GM12878 (cell line): ENCODE results near the gene GUK1. TPM values are rescaled to one million over a fixed set of nuclear protein-coding genes. Genes with fewer than 3 reads are reported as not detected.

Source experiments
- ATAC-seq: fragments of 200-7000 bp; cut with Tn5 transposase; 3 replicates; pipeline ENCODE4 v1.9.1; 2020; ENCODE audit warnings: mild to moderate bottlenecking, moderate library complexity
- BruUV-seq: library from RNA; stranded (reverse); fragments of 400-500 nt; replicated peaks from 2 replicates; lab custom pipeline; 2021; lab: Mats Ljungman, UMichigan
- CTCF ChIA-PET: fragments of 300-600 bp; sonication (Branson Sonifier 250); formaldehyde crosslinking; extraction: SDS; loops from one replicate; lab custom pipeline; 2021; ENCODE audit warnings: inconsistent platforms; lab: Yijun Ruan, JAX
- POLR2A ChIA-PET: fragments of 350-600 bp; formaldehyde crosslinking; extraction: SDS; loops from one replicate; lab custom pipeline; 2021; ENCODE audit warnings: inconsistent platforms; lab: Charles Lee
- RAD21 ChIA-PET: fragments of 300-600 bp; sonication (Branson Sonifier 250); formaldehyde crosslinking; loops from one replicate; lab custom pipeline; 2023; ENCODE audit warnings: antibody characterized with exemption; ENCODE audit not compliant: unreplicated experiment; lab: Charles Lee
- SMC1A ChIA-PET: fragments of 300-600 bp; sonication (Branson Sonifier 250); formaldehyde crosslinking; loops from one replicate; lab custom pipeline; 2023; ENCODE audit not compliant: unreplicated experiment, uncharacterized antibody; lab: Charles Lee
- DNase-seq: peaks from one replicate; pipeline ENCODE4 v3.0.0-alpha.2; 2011; ENCODE audit warnings: low read depth, low spot score
- FAIRE-seq: peaks from 3 replicates; lab custom pipeline; 2011; peaks lifted over from hg19 to GRCh38; lab: Jason Lieb, UNC
- H2AFZ ChIP-seq: 2 replicates; pipeline ENCODE4 v1.6.0; 2011; ENCODE audit warnings: low read depth, low read length, control low read depth; ENCODE audit not compliant: control insufficient read depth
- H3K27ac ChIP-seq: 2 replicates; pipeline ENCODE4 v1.5.1; 2011; ENCODE audit warnings: control low read depth; ENCODE audit not compliant: control insufficient read depth, insufficient read depth
- H3K27me3 ChIP-seq, 2 experiments: replicated peaks in 1 of 2; 2 replicates each; pipeline versions ENCODE4 v1.6.0 to v1.6.1; 2011; ENCODE audit warnings: low read length in 1 of 2; ENCODE audit not compliant: control insufficient read depth in 2 of 2, insufficient read depth in 2 of 2
- H3K36me3 ChIP-seq, 2 experiments: 2 replicates each; pipeline ENCODE4 v1.5.1; 2011; ENCODE audit warnings: low read length in 1 of 2; ENCODE audit not compliant: control insufficient read depth in 2 of 2, insufficient read depth in 2 of 2
- H3K4me1 ChIP-seq: 2 replicates; pipeline ENCODE4 v1.6.1; 2011; ENCODE audit warnings: mild to moderate bottlenecking, low read length, moderate library complexity, mixed read lengths; ENCODE audit not compliant: control insufficient read depth, insufficient read depth
- H3K4me2 ChIP-seq: 2 replicates; pipeline ENCODE4 v1.6.0; 2011; ENCODE audit warnings: control low read depth; ENCODE audit not compliant: control insufficient read depth, insufficient read depth
- H3K4me3 ChIP-seq: fragments of 200-600 bp; sonication (generic); 2 replicates; pipeline ENCODE4 v1.5.1; 2016
- H3K79me2 ChIP-seq: 2 replicates; pipeline ENCODE4 v1.6.0; 2011; ENCODE audit warnings: low read length; ENCODE audit not compliant: control insufficient read depth, insufficient read depth
- H3K9ac ChIP-seq: 2 replicates; pipeline ENCODE4 v1.8.0; 2011; ENCODE audit warnings: low read length, control low read depth, mixed read lengths; ENCODE audit not compliant: control insufficient read depth, insufficient read depth
- H3K9me3 ChIP-seq: replicated peaks from 3 replicates; pipeline ENCODE4 v1.5.1; 2011; ENCODE audit warnings: mild to moderate bottlenecking, low read length; ENCODE audit not compliant: control insufficient read depth, insufficient read depth
- H4K20me1 ChIP-seq: 2 replicates; pipeline ENCODE4 v1.6.0; 2011; ENCODE audit not compliant: control insufficient read depth, insufficient read depth
- BRCA1 ChIP-seq: IDR thresholded peaks from 2 replicates; pipeline ENCODE4 v1.6.1; 2011; ENCODE audit warnings: low read depth, low read length, improper control_type of control experiment
- CBFB ChIP-seq: IDR thresholded peaks from 2 replicates; pipeline ENCODE4 v1.6.1; 2016; ENCODE audit warnings: antibody characterized with exemption, low read depth
- CREM ChIP-seq: IDR thresholded peaks from 2 replicates; pipeline ENCODE4 v1.6.1; 2014; ENCODE audit warnings: antibody characterized with exemption, low read depth
- CUX1 ChIP-seq: IDR thresholded peaks from 2 replicates; pipeline ENCODE4 v1.6.1; 2012; ENCODE audit warnings: improper control_type of control experiment, low read depth, low read length; ENCODE audit not compliant: insufficient replicate concordance
- FOXM1 ChIP-seq: IDR thresholded peaks from 2 replicates; pipeline ENCODE4 v1.6.1; 2012; ENCODE audit warnings: low read depth, mild to moderate bottlenecking, inconsistent platforms, low read length, moderate library complexity
- HDAC2 ChIP-seq: fragments of 200-600 bp; sonication (generic); IDR thresholded peaks from 2 replicates; pipeline ENCODE4 v1.6.1; 2017
- KDM1A ChIP-seq: fragments of 200-600 bp; sonication (generic); IDR thresholded peaks from 2 replicates; pipeline ENCODE4 v1.6.1; 2016; ENCODE audit warnings: borderline replicate concordance
- MLLT1 ChIP-seq: fragments of 450-650 bp; IDR thresholded peaks from 2 replicates; pipeline ENCODE4 v1.6.1; 2016; ENCODE audit warnings: mild to moderate bottlenecking
- NFYA ChIP-seq: IDR thresholded peaks from 2 replicates; pipeline ENCODE4 v1.6.1; 2011; ENCODE audit warnings: low read depth, mild to moderate bottlenecking, low read length, improper control_type of control experiment, borderline replicate concordance
- NR2F1 ChIP-seq: fragments of 450-650 bp; conservative IDR thresholded peaks from 2 replicates; pipeline ENCODE4 v1.6.1; 2017; ENCODE audit warnings: mild to moderate bottlenecking
- SMARCA5 ChIP-seq: fragments of 450-650 bp; IDR thresholded peaks from 2 replicates; pipeline ENCODE4 v1.6.1; 2017; ENCODE audit warnings: mild to moderate bottlenecking
- SP1 ChIP-seq: IDR thresholded peaks from one replicate; pipeline ENCODE4 v1.6.1; 2011; ENCODE audit warnings: low read depth, low read length
- STAT3 ChIP-seq: IDR thresholded peaks from 2 replicates; pipeline ENCODE4 v1.6.1; 2011; ENCODE audit warnings: low read depth, low read length, improper control_type of control experiment
- TBL1XR1 ChIP-seq: IDR thresholded peaks from 2 replicates; pipeline ENCODE4 v1.6.1; 2012; ENCODE audit warnings: low read depth, low read length, improper control_type of control experiment
- ZBED1 ChIP-seq: IDR thresholded peaks from 2 replicates; pipeline ENCODE4 v1.6.1; 2016; ENCODE audit warnings: borderline replicate concordance
- ZBTB33 ChIP-seq: fragments of 450-650 bp; IDR thresholded peaks from 2 replicates; pipeline ENCODE4 v1.6.1; 2017; ENCODE audit warnings: mild to moderate bottlenecking
- WGBS: methylation state at CpG from one replicate; pipeline ENCODE4 v1.1.6; 2016; ENCODE audit warnings: low lambda C conversion rate; ENCODE audit not compliant: insufficient replicate concordance, insufficient coverage; ENCODE audit errors: missing lambda C conversion rate; 5-methylcytosine and 5-hydroxymethylcytosine counted together
- in situ Hi-C: fragments of 300-500 bp; cut with MboI; formaldehyde crosslinking; loops from 9 replicates; pipeline ENCODE4 v1.14.3; 2018; ENCODE audit warnings: mixed read lengths
- intact Hi-C: fragments of 100-400 bp; cut with micrococcal nuclease; formaldehyde crosslinking; loops from one replicate; pipeline ENCODE4 v1.14.2; 2022; ENCODE audit not compliant: unreplicated experiment
- polyA plus RNA-seq, 11 experiments: library from polyadenylated mRNA; depleted of rRNA in 4 of 11; unstranded in 6 of 11; stranded (reverse) in 5 of 11; fragments of >200 nt; fragmentation: Nextera tagmentation in 4 of 11; fragmentation: Illumina TruSeq in 1 of 11; extraction: Ambion mirVana in 4 of 11; extraction: Trizol in 1 of 11; gene quantifications; 1 replicate in 1 of 11; 2 replicates in 10 of 11; pipeline versions ENCODE4 v1.2.1 to v1.2.3, GENCODE V29; 2011 to 2016; ENCODE audit warnings: inconsistent platforms in 2 of 11, missing spikeins in 2 of 11, low read depth in 1 of 11
- total RNA-seq, 4 experiments: library from RNA; depleted of rRNA in 3 of 4; stranded (reverse); fragments of >200 nt in 3 of 4; fragmentation: Illumina TruSeq in 1 of 4; extraction: Trizol in 1 of 4; gene quantifications; 2 replicates each; pipeline versions ENCODE4 v1.2.1 to v1.2.3, GENCODE V29; 2013 to 2021

Gene GUK1
- total and polyA plus RNA-seq, 10 of the 15 experiments (the other 5 are each of a cell fraction or from before 2014, with no cell fraction given), result 6.3 to 357 (median 203) TPM

- no TSS peak for BruUV-seq
- DNase-seq, result no peak
- H4K20me1 ChIP-seq, result no peaks in the 10 kb centered on the region
- ChIA-PET RAD21 (no interaction called here), SMC1A (no interaction called here), POLR2A (no interaction called here), CTCF (no interaction called here)
- H3K4me2 ChIP-seq, result no peak overlapping the region
- H2AFZ ChIP-seq, result no peak overlapping the region
- no peaks in the 10 kb centered on the region for H3K27me3 ChIP-seq
- TF ChIP-seq CUX1 (no peak), CREM (no peak), TBL1XR1 (no peak), SMARCA5 (no peak), ZBTB33 (no peak), KDM1A (no peak), SP1 (no peak), HDAC2 (no peak), FOXM1 (no peak), STAT3 (no peak), NR2F1 (no peak), CBFB (no peak), MLLT1 (no peak), BRCA1 (no peak), NFYA (no peak), ZBED1 (no peak)
- H3K36me3 ChIP-seq, result no peaks in the 10 kb centered on the region
- WGBS, result 81% methylated on average over 9 of the region's 9 CpGs
- in situ Hi-C loops, result no loop called here
- no peak for ATAC-seq
- no peak overlapping the region for H3K9ac ChIP-seq
- FAIRE-seq, result no peak
- H3K27ac ChIP-seq, result no peak overlapping the region
- no peaks in the 10 kb centered on the region for H3K79me2 ChIP-seq
- no peaks in the 10 kb centered on the region for H3K9me3 ChIP-seq
- intact Hi-C loops, result no loop called here
- H3K4me3 ChIP-seq, result no peak overlapping the region
- H3K4me1 ChIP-seq, result no peaks in the 10 kb centered on the region
Observed at GRCh38 chr1:228181645-228182034, 41.6 kb downstream of the GUK1 start.
